ENCODE data around the gene MRPL10. TPM values are rescaled to one million over a fixed set of nuclear protein-coding genes. Genes with fewer than 3 reads are reported as not detected.

The MRPL10 gene
- total RNA-seq, 1 experiment from 2014 or later = 63.8 TPM

DNA sequence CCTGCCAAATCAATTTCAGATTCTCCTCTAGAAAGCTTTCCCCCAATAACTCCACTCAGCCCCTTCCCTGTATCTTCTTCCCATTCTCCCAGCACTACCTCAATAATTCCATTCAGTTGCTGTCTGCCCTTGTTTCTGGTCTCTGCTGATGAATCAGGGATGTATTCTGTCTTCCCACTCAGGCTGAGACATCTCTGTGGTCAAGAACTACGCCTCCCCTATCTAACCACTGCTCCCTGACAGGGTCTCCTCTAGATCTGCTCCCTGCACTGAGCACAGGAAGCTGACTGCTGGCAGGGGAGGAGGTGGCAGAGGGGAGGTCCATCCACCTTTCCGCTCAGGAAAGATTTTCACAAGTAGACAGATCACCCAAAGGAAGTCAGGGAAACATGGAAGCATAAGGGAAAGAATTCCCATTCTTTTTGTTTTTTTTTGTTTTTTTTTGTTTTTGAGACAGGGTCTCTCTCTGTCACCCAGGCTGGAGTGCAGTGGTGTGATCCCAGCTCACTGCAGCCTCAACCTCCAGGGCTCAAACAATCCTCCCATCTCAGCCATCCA is 47.8 kb upstream of the MRPL10 start:
- Histone ChIP-seq H3K27ac (no peak overlapping the region), H4K20me1 (ENCODE audit: insufficient read depth) (no peaks in the 10 kb centered on the region), H3K9me2 (ENCODE audit: insufficient read depth) (no peaks in the 10 kb centered on the region), H2AFZ (no peak overlapping the region), H3K4me3 (no peak overlapping the region), H3K79me2 (ENCODE audit: low read depth) (no peaks in the 10 kb centered on the region), H3K9me3 (ENCODE audit: insufficient read depth, low read depth) (no peaks in the 10 kb centered on the region), H3K27me3 (ENCODE audit: insufficient read depth, low read depth) (no peaks in the 10 kb centered on the region), H3K4me1 (replicated peaks; ENCODE audit: insufficient read depth) (peaks cover 88% of the 10 kb centered on the region), H3F3A (ENCODE audit: insufficient read depth, low read depth) (peaks cover 49% of the 10 kb centered on the region), H3K36me3 (ENCODE audit: low read depth) (no peaks in the 10 kb centered on the region), H3K4me2 (no peak overlapping the region)
- no TSS peak for BruUV-seq (replicated peaks)
- POLR2A ChIA-PET (ENCODE audit: unreplicated experiment) = no interaction called here
- no peak for TF ChIP-seq EZH2 (IDR thresholded peaks at IDR 0.05; ENCODE audit: low read depth)
- TF ChIP-seq, protein P1, sequence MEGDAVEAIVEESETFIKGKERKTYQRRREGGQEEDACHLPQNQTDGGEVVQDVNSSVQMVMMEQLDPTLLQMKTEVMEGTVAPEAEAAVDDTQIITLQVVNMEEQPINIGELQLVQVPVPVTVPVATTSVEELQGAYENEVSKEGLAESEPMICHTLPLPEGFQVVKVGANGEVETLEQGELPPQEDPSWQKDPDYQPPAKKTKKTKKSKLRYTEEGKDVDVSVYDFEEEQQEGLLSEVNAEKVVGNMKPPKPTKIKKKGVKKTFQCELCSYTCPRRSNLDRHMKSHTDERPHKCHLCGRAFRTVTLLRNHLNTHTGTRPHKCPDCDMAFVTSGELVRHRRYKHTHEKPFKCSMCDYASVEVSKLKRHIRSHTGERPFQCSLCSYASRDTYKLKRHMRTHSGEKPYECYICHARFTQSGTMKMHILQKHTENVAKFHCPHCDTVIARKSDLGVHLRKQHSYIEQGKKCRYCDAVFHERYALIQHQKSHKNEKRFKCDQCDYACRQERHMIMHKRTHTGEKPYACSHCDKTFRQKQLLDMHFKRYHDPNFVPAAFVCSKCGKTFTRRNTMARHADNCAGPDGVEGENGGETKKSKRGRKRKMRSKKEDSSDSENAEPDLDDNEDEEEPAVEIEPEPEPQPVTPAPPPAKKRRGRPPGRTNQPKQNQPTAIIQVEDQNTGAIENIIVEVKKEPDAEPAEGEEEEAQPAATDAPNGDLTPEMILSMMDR (conservative IDR thresholded peaks at IDR 0.05) = no peak
- CTCF ChIA-PET = no interaction called here
- intact Hi-C loops (cut with micrococcal nuclease; ENCODE audit: unreplicated experiment) = no loop called here
- DNase-seq = no peak

DNA sequence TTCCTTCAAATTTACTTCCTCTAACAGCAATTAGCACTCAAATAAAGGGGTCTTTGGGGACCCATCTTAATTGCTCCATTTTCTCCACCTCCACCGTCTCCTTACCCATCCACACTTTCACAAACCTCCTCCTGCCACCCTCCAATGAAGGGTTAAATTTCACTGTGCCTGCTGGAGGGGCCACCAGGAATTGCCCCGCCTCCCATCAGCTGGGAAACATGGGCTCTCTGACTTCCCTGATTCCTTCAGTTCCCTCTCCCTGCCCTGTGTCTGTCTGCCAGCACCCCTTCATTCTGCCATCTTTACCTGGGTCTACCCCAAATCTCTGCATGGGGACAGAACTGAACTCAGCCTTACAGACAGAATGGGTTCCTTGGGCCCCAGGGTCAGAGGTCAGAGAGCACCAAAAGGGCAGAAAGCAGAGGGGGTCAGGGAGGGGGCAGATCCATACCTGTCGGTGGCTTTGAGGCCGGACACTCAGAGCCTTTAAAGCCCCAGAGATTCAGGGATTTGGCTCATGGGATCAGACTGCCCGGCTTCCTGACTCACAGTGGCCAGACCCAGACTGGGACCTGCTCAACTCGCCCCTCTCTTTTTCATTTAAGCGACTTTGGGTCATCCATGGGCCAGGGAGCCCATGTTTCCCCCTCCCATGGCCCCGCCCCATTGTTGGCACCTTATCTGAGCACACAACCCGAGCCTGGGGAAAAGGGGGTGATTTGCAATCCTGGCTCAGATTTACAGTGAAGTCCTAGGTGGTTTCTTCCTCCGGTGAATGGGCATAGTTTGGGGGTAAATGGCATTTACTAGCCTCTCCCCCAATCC is 47.1 kb upstream of the MRPL10 start:
- no peaks in the 10 kb centered on the region for H3K79me2 ChIP-seq (ENCODE audit: low read depth)
- intact Hi-C loops (cut with micrococcal nuclease; ENCODE audit: unreplicated experiment) = no loop called here
- H3K9me2 ChIP-seq (ENCODE audit: insufficient read depth) = no peaks in the 10 kb centered on the region
- peaks cover 43% of the 10 kb centered on the region for H3F3A ChIP-seq (ENCODE audit: insufficient read depth, low read depth)
- H3K4me3 ChIP-seq = no peak overlapping the region
- TF ChIP-seq, protein P1 (conservative IDR thresholded peaks at IDR 0.05) = no peak
- TF ChIP-seq EZH2 (IDR thresholded peaks at IDR 0.05; ENCODE audit: low read depth) = no peak
- H3K4me1 ChIP-seq (replicated peaks; ENCODE audit: insufficient read depth) = peaks cover 85% of the 10 kb centered on the region
- peak in 1 of 2 experiments; percentile 27 for DNase-seq
- no peak overlapping the region for H2AFZ ChIP-seq
- POLR2A ChIA-PET (ENCODE audit: unreplicated experiment) = no interaction called here
- H3K27me3 ChIP-seq (ENCODE audit: insufficient read depth, low read depth) = no peaks in the 10 kb centered on the region
- H3K27ac ChIP-seq = no peak overlapping the region
- 0 out of 2 replicates have a peak overlapping the region, but pooled peaks have one; percentile 2 for H3K4me2 ChIP-seq
- CTCF ChIA-PET = no interaction called here
- BruUV-seq (replicated peaks) = no TSS peak
- H4K20me1 ChIP-seq (ENCODE audit: insufficient read depth) = no peaks in the 10 kb centered on the region
- H3K36me3 ChIP-seq (ENCODE audit: low read depth) = no peaks in the 10 kb centered on the region
- H3K9me3 ChIP-seq (ENCODE audit: insufficient read depth, low read depth) = no peaks in the 10 kb centered on the region

DNA sequence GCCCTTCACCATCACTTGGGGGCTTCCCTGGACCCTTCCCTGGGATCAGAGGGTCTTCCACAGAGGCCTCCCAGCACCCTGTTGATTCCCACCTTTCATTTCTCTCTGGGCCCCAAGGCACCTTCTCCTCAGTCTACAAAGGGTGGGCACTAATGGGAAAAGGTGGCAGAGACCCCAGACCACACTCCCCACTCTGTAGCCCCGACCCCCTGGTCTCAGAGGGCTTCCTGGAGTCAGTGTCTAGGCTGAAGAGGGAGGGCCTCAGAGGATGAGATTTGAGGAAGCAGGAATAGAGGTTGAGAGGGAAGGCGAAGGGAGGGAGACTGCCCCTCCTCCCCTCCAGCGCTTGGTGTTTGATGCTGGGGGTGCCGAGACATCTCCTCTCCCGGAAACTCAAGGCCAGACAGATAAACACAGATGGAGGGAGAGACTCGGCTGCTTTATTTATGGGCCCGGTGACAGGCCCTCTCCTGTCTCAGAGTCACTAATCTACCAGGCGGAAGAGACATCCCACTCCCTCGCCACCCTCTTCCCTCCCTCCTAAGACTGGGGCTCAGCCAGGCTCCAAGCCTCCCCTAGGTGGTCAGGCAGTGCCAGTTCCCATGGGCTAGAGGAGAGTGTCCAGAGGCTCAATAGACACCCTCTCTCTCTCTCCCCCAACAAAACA is 46.2 kb upstream of the MRPL10 start:
- H3K4me1 ChIP-seq (replicated peaks; ENCODE audit: insufficient read depth) = peaks cover 80% of the 10 kb centered on the region
- CTCF ChIA-PET = interaction anchor here (0.6 kb wide), 1 partner anchor 46 kb away, joined by 5 read pairs; the partner anchor contains the start of genes LRRC46 and MRPL10
- intact Hi-C loops (cut with micrococcal nuclease; ENCODE audit: unreplicated experiment) = no loop called here

More for the DNA sequence above, 46.2 kb upstream of the MRPL10 start:
- H3K9me3 ChIP-seq (ENCODE audit: insufficient read depth, low read depth) = no peaks in the 10 kb centered on the region
- no peaks in the 10 kb centered on the region for H3K79me2 ChIP-seq (ENCODE audit: low read depth)
- H3K36me3 ChIP-seq (ENCODE audit: low read depth) = no peaks in the 10 kb centered on the region
- H3F3A ChIP-seq (ENCODE audit: insufficient read depth, low read depth) = peaks cover 34% of the 10 kb centered on the region
- H3K4me2 ChIP-seq = no peak overlapping the region
- no peaks in the 10 kb centered on the region for H3K9me2 ChIP-seq (ENCODE audit: insufficient read depth)
- TF ChIP-seq, protein P1 (conservative IDR thresholded peaks at IDR 0.05) = no peak
- TF ChIP-seq EZH2 (IDR thresholded peaks at IDR 0.05; ENCODE audit: low read depth) = no peak
- no peak for DNase-seq
- H3K4me3 ChIP-seq = no peak overlapping the region
- BruUV-seq (replicated peaks) = no TSS peak
- H2AFZ ChIP-seq = no peak overlapping the region
- POLR2A ChIA-PET (ENCODE audit: unreplicated experiment) = no interaction called here
- no peaks in the 10 kb centered on the region for H3K27me3 ChIP-seq (ENCODE audit: insufficient read depth, low read depth)
- H3K27ac ChIP-seq = no peak overlapping the region
- H4K20me1 ChIP-seq (ENCODE audit: insufficient read depth) = no peaks in the 10 kb centered on the region

Data from PC-9 (cell line).